Mesenchymal stem cell (in vitro differentiated cells and primary cell): ENCODE measurements around the gene DSN1.

Source experiments
- DNase-seq: peaks from one replicate; pipeline ENCODE4 v3.0.0-alpha.2; 2013
- H2AFZ ChIP-seq: one replicate; pipeline ENCODE4 v1.6.1; 2013; ENCODE audit warnings: low read depth, mild to moderate bottlenecking, control low read depth, inconsistent platforms, low read length, moderate library complexity
- H2AK5ac ChIP-seq: 2 replicates; pipeline ENCODE4 v1.6.1; 2013; ENCODE audit warnings: low read length, moderate library complexity, mild to moderate bottlenecking, inconsistent platforms; ENCODE audit not compliant: severe bottlenecking
- H2BK120ac ChIP-seq: one replicate; pipeline ENCODE4 v1.6.1; 2013; ENCODE audit warnings: low read depth, mild to moderate bottlenecking, inconsistent platforms, low read length, moderate library complexity
- H2BK12ac ChIP-seq, 2 experiments: one replicate each; pipeline ENCODE4 v1.6.1; 2013; ENCODE audit warnings: inconsistent platforms in 2 of 2, low read length in 2 of 2, mild to moderate bottlenecking in 2 of 2, moderate library complexity in 2 of 2, control low read depth in 1 of 2
- H2BK15ac ChIP-seq: one replicate; pipeline ENCODE4 v1.6.1; 2013; ENCODE audit warnings: mild to moderate bottlenecking, low read depth, inconsistent platforms; ENCODE audit not compliant: poor library complexity, severe bottlenecking
- H2BK5ac ChIP-seq: 2 replicates; pipeline ENCODE4 v1.6.1; 2013; ENCODE audit warnings: low read depth, mild to moderate bottlenecking, low read length, control low read depth, inconsistent platforms; ENCODE audit not compliant: poor library complexity, severe bottlenecking
- H3K14ac ChIP-seq, 2 experiments: one replicate each; pipeline ENCODE4 v1.6.1; 2013; ENCODE audit warnings: inconsistent platforms in 2 of 2, low read length in 2 of 2, control low read depth in 1 of 2, mild to moderate bottlenecking in 1 of 2, moderate library complexity in 1 of 2
- H3K18ac ChIP-seq, 2 experiments: one replicate each; pipeline ENCODE4 v1.6.1; 2013; ENCODE audit warnings: inconsistent platforms in 2 of 2, low read length in 2 of 2, control low read depth in 1 of 2, low read depth in 1 of 2, mild to moderate bottlenecking in 1 of 2
- H3K23ac ChIP-seq, 2 experiments: one replicate each; pipeline ENCODE4 v1.6.1; 2013; ENCODE audit warnings: inconsistent platforms in 2 of 2, low read length in 2 of 2, mild to moderate bottlenecking in 2 of 2, moderate library complexity in 2 of 2, control low read depth in 1 of 2
- H3K27ac ChIP-seq: 2 replicates; pipeline ENCODE4 v1.5.1; 2013; ENCODE audit warnings: mild to moderate bottlenecking, moderate library complexity, low read length, control low read depth, inconsistent platforms; ENCODE audit not compliant: poor library complexity, severe bottlenecking
- H3K27me3 ChIP-seq, 2 experiments: 2 replicates each; pipeline versions ENCODE4 v1.6.1 to v1.7.0; 2013; ENCODE audit warnings: low read length in 2 of 2, mild to moderate bottlenecking in 2 of 2, moderate library complexity in 2 of 2, control low read depth in 1 of 2, inconsistent platforms in 1 of 2; ENCODE audit not compliant: control insufficient read depth in 1 of 2, insufficient read depth in 1 of 2
- H3K36me3 ChIP-seq, 2 experiments: 2 replicates each; pipeline versions ENCODE4 v1.6.1 to v1.7.0; 2013; ENCODE audit warnings: low read length in 2 of 2, control low read depth in 1 of 2, inconsistent platforms in 1 of 2, low read depth in 1 of 2, mild to moderate bottlenecking in 1 of 2; ENCODE audit not compliant: insufficient read depth in 2 of 2, control insufficient read depth in 1 of 2
- H3K4ac ChIP-seq, 2 experiments: one replicate each; pipeline ENCODE4 v1.6.1; 2013; ENCODE audit warnings: inconsistent platforms in 2 of 2, low read length in 2 of 2, mild to moderate bottlenecking in 2 of 2, moderate library complexity in 2 of 2, control low read depth in 1 of 2, low read depth in 1 of 2
- H3K4me1 ChIP-seq: 2 replicates; pipeline ENCODE4 v1.6.1; 2013; ENCODE audit warnings: low read depth, low read length, control low read depth; ENCODE audit not compliant: control insufficient read depth, insufficient read depth
- H3K4me2 ChIP-seq: 2 replicates; pipeline ENCODE4 v1.6.1; 2013; ENCODE audit warnings: low read length, mild to moderate bottlenecking, inconsistent platforms; ENCODE audit not compliant: poor library complexity, severe bottlenecking
- H3K4me3 ChIP-seq, 2 experiments: 2 replicates each; pipeline versions ENCODE4 v1.5.1 to v1.7.0; 2013; ENCODE audit warnings: low read length in 2 of 2, mild to moderate bottlenecking in 2 of 2, control low read depth in 1 of 2, low read depth in 1 of 2; ENCODE audit not compliant: insufficient read depth in 1 of 2
- H3K79me1 ChIP-seq: replicated peaks from 2 replicates; pipeline ENCODE4 v1.6.1; 2013; ENCODE audit warnings: mild to moderate bottlenecking, control low read depth, low read length, inconsistent platforms; ENCODE audit not compliant: poor library complexity, severe bottlenecking
- H3K9ac ChIP-seq: 2 replicates; pipeline ENCODE4 v1.7.0; 2013; ENCODE audit warnings: mild to moderate bottlenecking, low read length, moderate library complexity
- H3K9me3 ChIP-seq: 2 replicates; pipeline ENCODE4 v1.7.0; 2013; ENCODE audit warnings: mild to moderate bottlenecking, low read length; ENCODE audit not compliant: control insufficient read depth
- H4K8ac ChIP-seq: one replicate; pipeline ENCODE4 v1.6.1; 2013; ENCODE audit warnings: inconsistent platforms, mild to moderate bottlenecking, low read length, moderate library complexity
- H4K91ac ChIP-seq: one replicate; pipeline ENCODE4 v1.6.1; 2013; ENCODE audit warnings: mild to moderate bottlenecking, low read length, inconsistent platforms
- WGBS: methylation state at CpG from one replicate; pipeline ENCODE4 v1.1.7; 2013; ENCODE audit warnings: mixed read lengths; 5-methylcytosine and 5-hydroxymethylcytosine counted together

The DSN1 gene

GRCh38 chr20:36761125-36761524 lies 12.4 kb downstream of the DSN1 start:
- 97% methylated on average over 3 of the region's 4 CpGs for WGBS
- Histone ChIP-seq H3K9me3 (no peaks in the 10 kb centered on the region), H3K9ac (no peak overlapping the region), H3K27me3 (no peaks in the 10 kb centered on the region), H3K79me1 (no peaks in the 10 kb centered on the region), H3K18ac (no peak overlapping the region), H3K36me3 (peaks cover 0 to 31% of the 10 kb centered on the region in 2 experiments), H2BK12ac (no peak overlapping the region), H2AK5ac (no peak overlapping the region), H3K4ac (no peak overlapping the region), H2BK5ac (no peak overlapping the region), H4K91ac (no peak overlapping the region), H3K4me2 (no peak overlapping the region), H3K4me3 (no peak overlapping the region), H3K14ac (no peak overlapping the region), H2BK15ac (no peak overlapping the region), H4K8ac (no peak overlapping the region), H3K4me1 (no peaks in the 10 kb centered on the region), H3K23ac (no peak overlapping the region), H2BK120ac (no peak overlapping the region), H3K27ac (no peak overlapping the region), H2AFZ (no peak overlapping the region)
- no peak for DNase-seq

DNA sequence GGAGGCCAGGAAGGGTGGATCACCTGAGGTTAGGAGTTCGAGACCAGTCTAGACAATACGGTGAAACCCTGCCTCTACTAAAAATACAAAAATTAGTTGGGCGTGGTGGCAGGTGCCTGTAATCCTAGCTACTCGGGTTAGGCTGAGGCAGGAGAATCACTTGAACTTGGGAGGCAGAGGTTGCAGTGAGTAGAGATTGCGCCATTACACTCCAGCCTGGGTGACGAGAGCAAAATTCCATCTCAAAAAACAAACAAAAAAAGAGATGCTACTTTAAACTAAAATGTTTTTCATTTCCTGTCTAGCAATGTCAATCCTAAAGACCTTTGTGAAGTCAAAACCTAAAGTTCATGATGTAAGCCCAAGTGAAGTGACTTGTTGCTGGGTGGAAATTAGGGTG lies 12.9 kb downstream of the DSN1 start:
- H3K4ac ChIP-seq = no peak overlapping the region
- no peak overlapping the region for H2BK15ac ChIP-seq
- H2BK5ac ChIP-seq = no peak overlapping the region
- no peaks in the 10 kb centered on the region for H3K9me3 ChIP-seq
- H3K4me1 ChIP-seq = no peaks in the 10 kb centered on the region
- no peak overlapping the region for H3K14ac ChIP-seq
- H3K27me3 ChIP-seq = no peaks in the 10 kb centered on the region
- H2BK120ac ChIP-seq = no peak overlapping the region
- no peak overlapping the region for H3K4me3 ChIP-seq
- H2AK5ac ChIP-seq = no peak overlapping the region
- H3K9ac ChIP-seq = no peak overlapping the region
- H3K18ac ChIP-seq = no peak overlapping the region
- H4K91ac ChIP-seq = no peak overlapping the region
- DNase-seq = no peak
- H3K79me1 ChIP-seq = no peaks in the 10 kb centered on the region
- no peak overlapping the region for H4K8ac ChIP-seq
- H2AFZ ChIP-seq = no peak overlapping the region
- no peak overlapping the region for H3K4me2 ChIP-seq
- 97% methylated on average over 5 of the region's 6 CpGs for WGBS
- H3K23ac ChIP-seq = no peak overlapping the region
- no peak overlapping the region for H2BK12ac ChIP-seq
- H3K36me3 ChIP-seq = peaks cover 0 to 32% of the 10 kb centered on the region in 2 experiments
- H3K27ac ChIP-seq = no peak overlapping the region

DNA sequence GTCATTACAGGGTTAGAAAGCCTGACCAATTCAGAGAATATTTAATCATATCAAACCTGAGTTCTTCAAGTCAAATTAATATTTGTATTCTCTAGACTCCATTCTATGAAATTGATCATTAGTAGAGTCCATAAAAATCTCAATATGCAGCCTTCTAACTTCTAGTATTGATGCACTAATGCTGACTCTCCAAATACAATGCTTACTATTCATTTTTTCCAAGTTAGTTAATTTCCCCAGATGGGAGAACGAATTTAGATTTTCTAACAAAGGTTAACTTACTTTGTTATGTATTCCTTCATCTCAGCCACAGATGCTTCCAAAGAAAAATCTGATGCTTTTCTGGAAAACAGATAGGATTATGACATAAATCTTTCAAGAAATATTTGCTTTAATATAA lies 15.3 kb downstream of the DSN1 start:
- Histone ChIP-seq H2AFZ (no peak overlapping the region), H3K4me1 (peaks cover 4% of the 10 kb centered on the region), H3K79me1 (no peaks in the 10 kb centered on the region), H3K23ac (no peak overlapping the region), H3K27me3 (no peaks in the 10 kb centered on the region), H3K9me3 (no peaks in the 10 kb centered on the region), H2AK5ac (no peak overlapping the region), H3K4ac (no peak overlapping the region), H4K91ac (no peak overlapping the region), H3K4me2 (no peak overlapping the region), H2BK15ac (no peak overlapping the region), H3K18ac (no peak overlapping the region), H3K4me3 (no peak overlapping the region), H4K8ac (no peak overlapping the region), H2BK12ac (no peak overlapping the region), H3K36me3 (peaks cover 0 to 33% of the 10 kb centered on the region in 2 experiments), H3K27ac (no peak overlapping the region), H3K9ac (no peak overlapping the region), H2BK5ac (no peak overlapping the region), H3K14ac (no peak overlapping the region), H2BK120ac (no peak overlapping the region)
- WGBS = 100% methylated on average over 1 of the region's 1 CpG
- no peak for DNase-seq

DNA sequence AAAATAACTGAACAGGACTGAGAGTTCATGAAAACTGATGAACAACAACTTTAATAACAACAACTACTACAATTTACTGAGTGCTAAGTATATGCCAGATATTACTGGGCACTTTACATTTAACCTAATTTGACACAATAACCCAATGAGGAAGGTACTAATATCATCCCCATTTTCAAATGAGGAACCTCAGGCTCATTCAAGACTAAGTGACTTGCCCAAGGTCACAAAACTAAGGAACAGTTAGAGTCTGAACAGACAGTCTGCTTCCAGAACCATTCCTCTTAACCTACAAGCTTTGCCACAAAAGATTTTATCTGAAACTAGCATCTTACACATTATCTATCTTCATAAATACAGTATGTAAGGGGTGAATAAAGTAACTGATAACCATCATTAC lies 17.1 kb downstream of the DSN1 start:
- H2BK15ac ChIP-seq = no peak overlapping the region
- no peak overlapping the region for H3K4ac ChIP-seq
- no peak overlapping the region for H3K18ac ChIP-seq
- H3K4me1 ChIP-seq = peaks cover 4% of the 10 kb centered on the region
- H2AK5ac ChIP-seq = no peak overlapping the region
- no peak overlapping the region for H4K8ac ChIP-seq
- no peak overlapping the region for H2BK5ac ChIP-seq
- H2BK12ac ChIP-seq = no peak overlapping the region
- no peak overlapping the region for H3K14ac ChIP-seq
- H3K9me3 ChIP-seq = no peaks in the 10 kb centered on the region
- no peak overlapping the region for H4K91ac ChIP-seq
- no peak overlapping the region for H3K23ac ChIP-seq
- no peak overlapping the region for H3K4me3 ChIP-seq
- H2BK120ac ChIP-seq = no peak overlapping the region
- H3K9ac ChIP-seq = no peak overlapping the region
- H3K27ac ChIP-seq = no peak overlapping the region
- H3K36me3 ChIP-seq = peaks cover 5 to 47% of the 10 kb centered on the region in 2 experiments
- no peaks in the 10 kb centered on the region for H3K79me1 ChIP-seq
- no peak overlapping the region for H3K4me2 ChIP-seq
- no peak overlapping the region for H2AFZ ChIP-seq
- H3K27me3 ChIP-seq = no peaks in the 10 kb centered on the region
- no peak for DNase-seq
